ENCODE results near the gene WNT9A.

The WNT9A gene

GRCh38 chr1:227907439-227908015 is 40.2 kb downstream of the WNT9A start:
- no peak for DNase-seq

DNA sequence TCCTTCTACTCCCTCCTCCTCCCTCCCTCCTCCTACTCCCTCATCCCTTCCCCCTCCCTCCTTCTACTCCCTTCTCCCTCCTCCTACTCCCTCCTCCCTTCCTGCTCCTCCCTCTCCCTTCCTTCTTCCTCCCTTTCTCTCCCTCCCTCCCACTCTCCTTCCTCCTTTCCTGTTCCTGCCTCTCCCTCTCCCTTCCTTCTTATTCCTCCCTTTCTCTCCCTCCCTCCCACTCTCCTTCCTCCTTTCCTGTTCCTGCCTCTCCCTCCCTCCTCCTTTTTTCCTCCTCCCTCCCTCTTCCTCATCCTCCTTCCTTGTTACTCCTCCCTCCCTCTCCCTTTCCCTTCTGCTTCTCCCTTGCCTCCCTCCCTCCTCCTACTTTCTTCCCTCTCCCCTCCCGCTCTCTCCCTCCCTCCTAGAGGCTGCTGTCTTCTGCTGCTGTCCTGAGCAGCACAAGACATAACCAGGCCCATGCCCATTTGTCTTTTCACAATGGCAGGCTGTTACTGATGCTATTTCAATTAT is 41.1 kb downstream of the WNT9A start:
- DNase-seq = no peak

DNA sequence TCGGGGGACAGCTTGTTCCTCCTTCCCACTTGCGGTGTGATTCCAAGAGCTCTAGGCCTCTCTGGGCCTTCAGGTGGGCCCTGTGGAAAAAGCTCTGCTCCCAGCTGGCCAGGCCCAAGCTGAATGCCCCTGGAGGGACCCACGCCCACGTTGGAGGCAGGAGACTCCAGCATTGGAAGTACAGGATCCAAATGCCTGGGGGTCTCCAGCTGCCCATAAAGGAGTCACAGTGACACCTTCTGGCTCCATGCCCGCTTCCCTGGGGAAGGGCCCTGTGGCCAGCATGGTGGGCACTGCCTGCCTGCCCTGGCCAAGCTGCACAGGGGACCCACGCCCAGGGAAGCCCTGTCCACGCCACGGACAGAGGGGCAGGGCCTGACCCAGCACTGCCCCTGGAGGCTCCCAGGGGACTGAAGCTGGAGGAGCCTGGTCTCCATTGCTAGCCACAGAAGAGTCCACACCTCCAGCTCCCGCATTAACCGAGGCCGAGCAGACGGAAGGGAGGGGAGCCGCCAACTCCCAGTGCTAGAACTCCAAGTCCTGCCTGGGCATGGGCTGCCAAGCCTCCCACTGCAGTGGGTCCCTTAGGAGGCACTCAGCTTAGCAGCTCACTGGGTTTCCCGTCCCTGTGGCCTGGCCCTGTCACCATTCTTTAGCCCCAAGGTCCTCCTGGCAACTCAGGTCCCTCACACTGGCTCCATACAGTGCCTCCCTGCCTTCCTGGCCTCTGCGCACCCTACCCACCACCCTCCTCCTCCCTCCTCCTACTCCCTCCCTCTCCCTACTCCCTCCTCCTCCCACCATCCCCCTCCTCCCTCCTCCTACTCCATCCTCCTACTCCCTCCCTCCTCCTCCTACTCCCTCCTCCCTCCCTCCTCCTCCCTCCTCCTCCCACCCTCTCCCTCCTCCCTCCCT is 41.9 kb downstream of the WNT9A start:
- DNase-seq = no peak

GRCh38 chr1:227904541-227905335 is 43.0 kb downstream of the WNT9A start:
- DNase-seq = no peak

GRCh38 chr1:227903614-227904501 is 43.9 kb downstream of the WNT9A start:
- DNase-seq = no peak

DNA sequence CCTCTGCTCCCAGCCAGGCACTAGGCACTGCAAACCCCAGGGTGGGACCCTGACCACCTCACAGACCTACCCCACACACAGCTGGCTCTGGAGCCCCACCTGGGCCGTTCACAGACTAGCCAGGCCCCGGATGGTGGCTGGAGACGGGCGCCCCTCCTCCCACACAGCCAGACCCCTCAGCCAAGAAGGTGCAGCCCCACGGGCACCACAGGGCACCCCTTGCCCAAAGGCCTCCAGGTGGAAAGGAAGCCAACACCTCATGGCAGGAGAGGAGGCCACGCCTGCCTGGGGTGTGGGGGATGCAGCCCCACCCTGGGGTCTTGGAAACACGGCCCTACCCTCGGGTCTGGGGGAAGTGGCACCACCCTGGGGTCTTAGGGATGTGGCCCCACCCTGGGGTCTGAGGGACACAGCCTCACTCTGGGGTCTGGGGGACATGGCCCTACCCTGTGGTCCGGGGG is 44.6 kb downstream of the WNT9A start:
- DNase-seq = no peak

DNA sequence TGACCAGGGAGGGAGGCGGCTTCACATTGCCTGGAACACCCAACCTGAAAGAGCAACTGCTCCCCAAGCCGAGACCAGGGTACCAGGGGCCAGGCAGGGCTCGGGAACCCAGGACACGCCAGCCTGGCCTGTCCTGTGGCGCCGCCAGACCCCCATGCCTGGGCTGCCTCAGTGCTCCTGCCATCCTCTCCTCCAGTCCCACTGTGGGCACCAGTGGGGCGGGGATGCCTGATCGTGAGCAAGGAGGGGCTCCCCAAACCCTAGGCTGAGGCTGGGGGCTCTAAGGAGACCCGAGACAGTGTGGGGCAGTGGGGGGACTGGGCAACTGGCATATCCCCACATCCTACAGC is 45.1 kb downstream of the WNT9A start:
- DNase-seq = no peak

- peak; percentile 21 for DNase-seq
Observed at GRCh38 chr1:227901906-227902640, 45.7 kb downstream of the WNT9A start.

DNA sequence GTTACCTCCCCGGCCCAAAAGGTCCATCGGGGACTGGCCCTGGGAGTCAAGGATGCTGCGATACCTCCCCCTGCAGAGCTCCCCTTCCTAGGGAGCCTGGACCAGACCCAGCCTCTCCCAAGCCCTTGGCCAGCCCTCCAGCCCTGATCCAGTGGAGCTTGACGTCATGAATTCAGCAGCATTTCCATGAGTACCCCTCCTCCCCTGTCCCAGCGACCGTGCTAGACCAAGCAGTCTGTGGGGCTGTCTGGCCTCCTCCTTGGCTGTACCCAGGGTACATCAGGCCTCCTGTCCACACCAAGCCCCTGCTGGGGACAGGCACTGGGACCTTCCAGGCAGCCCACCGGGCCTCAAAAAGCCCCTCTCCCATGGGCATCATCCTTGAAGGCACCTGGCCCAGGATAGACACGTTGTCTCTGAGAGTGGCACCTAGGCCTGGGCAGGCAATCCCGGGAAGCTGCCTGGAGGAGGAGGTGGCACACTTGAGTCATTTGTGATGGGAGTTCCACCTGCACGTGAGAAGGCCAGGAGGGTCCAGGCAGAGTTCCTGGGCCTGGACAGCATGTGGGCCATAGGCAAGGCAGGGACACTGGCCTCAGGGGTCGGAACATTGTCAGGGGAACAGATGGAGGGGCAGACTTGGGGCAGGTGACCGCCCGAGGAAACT is 46.4 kb downstream of the WNT9A start:
- DNase-seq = no peak

- DNase-seq = no peak
Observed at GRCh38 chr1:227900571-227901051, 47.1 kb downstream of the WNT9A start.

- DNase-seq = no peak
Observed at GRCh38 chr1:227899820-227900449, 47.8 kb downstream of the WNT9A start.

DNA sequence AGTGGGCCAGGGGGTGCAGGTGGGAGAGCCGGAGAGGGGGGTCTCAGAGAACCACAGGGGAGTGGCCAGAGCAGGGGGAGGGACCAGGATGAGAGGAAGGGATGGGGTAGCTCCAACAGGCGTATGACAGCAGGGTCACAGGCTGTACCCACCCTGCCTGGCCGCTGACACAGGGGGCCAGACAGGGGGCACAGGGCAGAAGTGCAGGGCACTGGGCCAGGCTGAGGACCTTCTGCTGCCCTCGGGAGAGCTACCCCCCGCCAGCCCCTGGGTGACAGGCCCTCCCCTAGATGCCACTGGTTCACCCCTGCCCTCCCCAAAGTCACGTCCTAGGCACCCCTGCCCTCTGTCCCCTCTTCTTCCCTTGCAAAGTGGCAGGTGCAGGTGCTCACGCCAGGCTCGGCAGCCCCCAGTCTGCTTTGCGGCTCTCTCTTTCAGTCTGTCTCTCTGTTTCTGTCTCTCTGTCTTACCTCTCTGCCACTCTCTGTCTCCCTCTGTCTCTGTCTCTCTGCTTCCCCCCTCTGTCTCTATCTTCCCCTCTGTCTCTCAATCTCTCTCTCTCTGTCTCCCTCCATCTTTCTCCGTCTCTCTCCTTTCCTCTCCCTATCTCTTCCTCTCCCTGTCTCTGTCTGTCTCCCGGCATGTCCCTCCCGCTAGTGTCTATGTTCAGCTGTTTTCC is 48.5 kb downstream of the WNT9A start:
- no peak for DNase-seq

GRCh38 chr1:227898502-227899140 is 49.1 kb downstream of the WNT9A start:
- no peak for DNase-seq

DNA sequence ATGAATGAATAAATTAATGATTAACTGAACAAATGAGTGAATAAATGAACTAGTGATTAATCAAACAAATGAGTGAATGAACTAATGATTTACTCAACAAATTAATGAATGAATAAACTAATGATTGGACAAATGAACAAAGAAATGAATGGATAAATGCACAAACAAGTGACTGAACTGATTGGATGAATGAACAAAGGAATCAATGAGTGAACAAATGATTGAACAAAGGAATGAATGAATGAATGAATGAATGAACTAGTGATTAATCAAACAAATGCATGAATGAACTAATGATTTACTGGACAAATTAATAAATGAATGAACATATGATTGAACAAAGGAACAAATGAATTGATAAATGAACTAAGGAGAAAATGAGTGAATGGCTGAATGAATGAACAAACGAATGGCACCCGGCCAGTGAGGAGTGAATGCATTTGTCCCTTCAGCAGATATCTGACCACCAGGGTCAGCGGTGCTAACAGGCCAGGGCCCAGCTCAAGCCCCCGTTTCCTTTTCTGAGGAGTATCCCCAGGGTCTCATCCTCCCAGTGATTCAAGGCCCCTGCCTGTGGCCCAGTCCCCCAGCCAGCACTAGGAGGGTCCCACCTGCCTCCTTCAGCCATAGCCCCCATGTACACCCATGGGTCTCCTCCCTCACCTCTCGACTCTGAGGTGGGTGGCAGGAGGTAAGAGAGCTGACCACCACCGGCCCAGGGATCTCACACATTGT is 49.9 kb downstream of the WNT9A start:
- DNase-seq = no peak

- no peak for DNase-seq
Observed at GRCh38 chr1:227896710-227897655, 50.7 kb downstream of the WNT9A start.

- DNase-seq = no peak
Observed at GRCh38 chr1:227895828-227896685, 51.7 kb downstream of the WNT9A start.

All from CD4-positive, alpha-beta T cell treated with Interleukin-12 subunit alpha and Interleukin-12 subunit beta, for 1 hour (primary cell).